CD14-positive monocyte (primary cell): ENCODE data around the gene PACSIN1. TPM values are rescaled to one million over a fixed set of nuclear protein-coding genes. Genes with fewer than 3 reads are reported as not detected.

Experiments
- DNase-seq, 3 donors: peaks; one replicate each; pipeline ENCODE4 v3.0.0-alpha.2; 2011 to 2022
- H2AFZ ChIP-seq: 2 replicates; pipeline ENCODE4 v1.6.0; 2012; ENCODE audit warnings: mild to moderate bottlenecking, low read depth, low read length, inconsistent platforms; ENCODE audit not compliant: insufficient read depth, poor library complexity, severe bottlenecking
- H3K27ac ChIP-seq, 2 donors: 1 replicate in 1 of 2; 2 replicates in 1 of 2; pipeline ENCODE4 v1.5.1; 2012 to 2013; ENCODE audit warnings: low read length in 2 of 2, control low read depth in 1 of 2, inconsistent platforms in 1 of 2, low read depth in 1 of 2, mild to moderate bottlenecking in 1 of 2
- H3K27me3 ChIP-seq, 2 donors: one replicate each; pipeline versions ENCODE4 v1.6.0 to v1.6.1; 2011 to 2013; ENCODE audit warnings: low read length in 2 of 2; ENCODE audit not compliant: control insufficient read depth in 2 of 2, insufficient read depth in 2 of 2
- H3K36me3 ChIP-seq, 2 donors: replicated peaks in 1 of 2; 1 replicate in 1 of 2; 2 replicates in 1 of 2; pipeline versions ENCODE4 v1.5.1 to v1.6.1; 2012 to 2013; ENCODE audit warnings: low read length in 2 of 2, control low read depth in 1 of 2, inconsistent platforms in 1 of 2, mild to moderate bottlenecking in 1 of 2; ENCODE audit not compliant: insufficient read depth in 2 of 2, control insufficient read depth in 1 of 2
- H3K4me1 ChIP-seq, 2 donors: 1 replicate in 1 of 2; 2 replicates in 1 of 2; pipeline versions ENCODE4 v1.5.1 to v1.6.1; 2012 to 2013; ENCODE audit warnings: low read length in 2 of 2, control low read depth in 1 of 2, inconsistent platforms in 1 of 2, mild to moderate bottlenecking in 1 of 2, moderate library complexity in 1 of 2; ENCODE audit not compliant: insufficient read depth in 2 of 2, control insufficient read depth in 1 of 2
- H3K4me2 ChIP-seq: replicated peaks from 2 replicates; pipeline ENCODE3; 2012; ENCODE audit warnings: low read length, moderate library complexity, mild to moderate bottlenecking; ENCODE audit not compliant: poor library complexity, severe bottlenecking; ENCODE audit errors: extremely low read depth
- H3K4me3 ChIP-seq, 3 experiments: fragments of 200-600 bp in 1 of 3; sonication (generic) in 1 of 3; replicated peaks in 1 of 3; 1 replicate in 2 of 3; 2 replicates in 1 of 3; pipeline ENCODE4 v1.5.1; 2011 to 2013; ENCODE audit warnings: low read length in 3 of 3, mild to moderate bottlenecking in 3 of 3, control low read depth in 2 of 3, low read depth in 2 of 3, inconsistent platforms in 1 of 3, moderate library complexity in 1 of 3
- H3K79me2 ChIP-seq: 2 replicates; pipeline ENCODE4 v1.6.0; 2012; ENCODE audit warnings: mild to moderate bottlenecking, control low read depth, inconsistent platforms, low read length, moderate library complexity; ENCODE audit not compliant: insufficient read depth
- H3K9ac ChIP-seq: 2 replicates; pipeline ENCODE4 v1.6.0; 2017; ENCODE audit warnings: low read length, mild to moderate bottlenecking; ENCODE audit not compliant: insufficient read depth, poor library complexity, severe bottlenecking
- H3K9me3 ChIP-seq, 2 donors: replicated peaks in 1 of 2; 1 replicate in 1 of 2; 2 replicates in 1 of 2; pipeline versions ENCODE4 v1.5.1 to v1.6.1; 2012 to 2013; ENCODE audit warnings: low read length in 2 of 2, control low read depth in 1 of 2; ENCODE audit not compliant: control insufficient read depth in 1 of 2, insufficient read depth in 1 of 2
- H4K20me1 ChIP-seq: 2 replicates; pipeline ENCODE4 v1.6.0; 2012; ENCODE audit warnings: mild to moderate bottlenecking, low read length, control low read depth, moderate library complexity; ENCODE audit not compliant: insufficient read depth
- H3K27ac Mint-ChIP-seq, 7 donors: one replicate each; pipeline ENCODE4 v1.8.0; 2020; ENCODE audit warnings: mild to moderate bottlenecking in 7 of 7, mixed read lengths in 7 of 7, moderate library complexity in 6 of 7, inconsistent platforms in 2 of 7
- H3K27me3 Mint-ChIP-seq, 3 donors: one replicate each; pipeline ENCODE4 v1.8.0; 2021 to 2022; ENCODE audit warnings: low read depth in 3 of 3, mild to moderate bottlenecking in 3 of 3, mixed read lengths in 3 of 3, moderate library complexity in 3 of 3, inconsistent platforms in 1 of 3
- H3K36me3 Mint-ChIP-seq, 2 donors: one replicate each; pipeline ENCODE4 v1.8.0; 2020; ENCODE audit warnings: mixed read lengths in 2 of 2, inconsistent platforms in 1 of 2, mild to moderate bottlenecking in 1 of 2
- H3K4me1 Mint-ChIP-seq: one replicate; pipeline ENCODE4 v1.8.0; 2020; ENCODE audit warnings: mild to moderate bottlenecking, mixed read lengths
- H3K4me3 Mint-ChIP-seq, 2 donors: one replicate each; pipeline ENCODE4 v1.8.0; 2020; ENCODE audit warnings: mild to moderate bottlenecking in 2 of 2, mixed read lengths in 2 of 2, moderate library complexity in 1 of 2
- H3K9me3 Mint-ChIP-seq, 7 donors: one replicate each; pipeline ENCODE4 v1.8.0; 2020 to 2022; ENCODE audit warnings: mixed read lengths in 7 of 7, mild to moderate bottlenecking in 6 of 7, moderate library complexity in 6 of 7, inconsistent platforms in 2 of 7
- WGBS: methylation state at CpG from one replicate; pipeline ENCODE4 v1.1.5; 2013; ENCODE audit warnings: missing lambda C conversion rate; ENCODE audit not compliant: insufficient coverage; 5-methylcytosine and 5-hydroxymethylcytosine counted together
- intact Hi-C, 2 donors: fragments of 100-400 bp; cut with micrococcal nuclease; formaldehyde crosslinking; loops; one replicate each; pipeline versions ENCODE4 v1.15.0 to v1.15.1; 2023
- polyA plus RNA-seq, 3 donors: library from polyadenylated mRNA; depleted of rRNA in 1 of 3; unstranded in 2 of 3; stranded (reverse) in 1 of 3; fragments of 300-500 nt in 2 of 3; fragments of >200 nt in 1 of 3; fragmentation: Illumina TruSeq in 2 of 3; gene quantifications; 1 replicate in 2 of 3; 2 replicates in 1 of 3; pipeline ENCODE4 v1.2.3, GENCODE V29; 2012 to 2021
- TF ChIP-seq, protein P1 (sequence below): fragments of 200-600 bp; IDR thresholded peaks from one replicate; pipeline ENCODE4 v1.8.0; 2022; ENCODE audit warnings: antibody characterized with exemption, mild to moderate bottlenecking

Gene PACSIN1
- polyA plus RNA-seq, 3 donors, result not detected

DNA sequence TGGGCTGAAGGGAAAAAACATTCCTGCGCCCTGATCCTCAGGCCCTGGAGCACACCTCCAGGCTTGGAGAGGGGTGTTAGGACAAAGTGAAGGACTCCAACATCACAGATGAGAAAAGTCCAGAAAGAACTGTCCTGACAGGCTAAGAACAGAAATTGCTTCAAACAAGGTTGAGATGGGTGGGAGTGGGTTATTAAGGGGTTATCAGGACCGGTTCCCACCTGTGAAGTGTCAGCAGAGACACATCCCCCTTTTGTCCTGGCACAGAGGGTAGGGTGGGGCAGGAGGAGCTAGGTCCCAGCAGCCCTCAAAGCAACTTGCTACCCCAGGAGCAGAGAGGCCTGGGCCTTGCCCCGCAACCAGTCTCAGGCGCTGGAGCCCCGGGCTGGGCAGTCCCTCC lies 86.7 kb downstream of the PACSIN1 start:
- no peaks in the 10 kb centered on the region for H3K36me3 Mint-ChIP-seq
- H3K27ac Mint-ChIP-seq, result no peak overlapping the region
- peaks cover 0 to 3% (median 0%) of the 10 kb centered on the region in 7 donors for H3K9me3 Mint-ChIP-seq
- peaks cover 3 to 8% (median 6%) of the 10 kb centered on the region in 3 donors for H3K27me3 Mint-ChIP-seq
- 100% methylated on average over 1 of the region's 5 CpGs for WGBS
- H3K4me3 ChIP-seq, result no peak overlapping the region
- no peaks in the 10 kb centered on the region for H3K79me2 ChIP-seq
- no peak overlapping the region for H3K4me3 Mint-ChIP-seq
- H3K27ac ChIP-seq, result no peak overlapping the region
- no peaks in the 10 kb centered on the region for H4K20me1 ChIP-seq
- DNase-seq, result no peak
- TF ChIP-seq, protein P1, sequence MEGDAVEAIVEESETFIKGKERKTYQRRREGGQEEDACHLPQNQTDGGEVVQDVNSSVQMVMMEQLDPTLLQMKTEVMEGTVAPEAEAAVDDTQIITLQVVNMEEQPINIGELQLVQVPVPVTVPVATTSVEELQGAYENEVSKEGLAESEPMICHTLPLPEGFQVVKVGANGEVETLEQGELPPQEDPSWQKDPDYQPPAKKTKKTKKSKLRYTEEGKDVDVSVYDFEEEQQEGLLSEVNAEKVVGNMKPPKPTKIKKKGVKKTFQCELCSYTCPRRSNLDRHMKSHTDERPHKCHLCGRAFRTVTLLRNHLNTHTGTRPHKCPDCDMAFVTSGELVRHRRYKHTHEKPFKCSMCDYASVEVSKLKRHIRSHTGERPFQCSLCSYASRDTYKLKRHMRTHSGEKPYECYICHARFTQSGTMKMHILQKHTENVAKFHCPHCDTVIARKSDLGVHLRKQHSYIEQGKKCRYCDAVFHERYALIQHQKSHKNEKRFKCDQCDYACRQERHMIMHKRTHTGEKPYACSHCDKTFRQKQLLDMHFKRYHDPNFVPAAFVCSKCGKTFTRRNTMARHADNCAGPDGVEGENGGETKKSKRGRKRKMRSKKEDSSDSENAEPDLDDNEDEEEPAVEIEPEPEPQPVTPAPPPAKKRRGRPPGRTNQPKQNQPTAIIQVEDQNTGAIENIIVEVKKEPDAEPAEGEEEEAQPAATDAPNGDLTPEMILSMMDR, result no peak
- H3K36me3 ChIP-seq, result no peaks in the 10 kb centered on the region
- intact Hi-C loops, result no loop called here
- no peak overlapping the region for H3K9ac ChIP-seq
- no peaks in the 10 kb centered on the region for H3K4me1 ChIP-seq
- no peak overlapping the region for H2AFZ ChIP-seq
- H3K4me1 Mint-ChIP-seq, result peaks cover 15% of the 10 kb centered on the region
- no peaks in the 10 kb centered on the region for H3K27me3 ChIP-seq
- no peaks in the 10 kb centered on the region for H3K9me3 ChIP-seq
- no peak overlapping the region for H3K4me2 ChIP-seq

DNA sequence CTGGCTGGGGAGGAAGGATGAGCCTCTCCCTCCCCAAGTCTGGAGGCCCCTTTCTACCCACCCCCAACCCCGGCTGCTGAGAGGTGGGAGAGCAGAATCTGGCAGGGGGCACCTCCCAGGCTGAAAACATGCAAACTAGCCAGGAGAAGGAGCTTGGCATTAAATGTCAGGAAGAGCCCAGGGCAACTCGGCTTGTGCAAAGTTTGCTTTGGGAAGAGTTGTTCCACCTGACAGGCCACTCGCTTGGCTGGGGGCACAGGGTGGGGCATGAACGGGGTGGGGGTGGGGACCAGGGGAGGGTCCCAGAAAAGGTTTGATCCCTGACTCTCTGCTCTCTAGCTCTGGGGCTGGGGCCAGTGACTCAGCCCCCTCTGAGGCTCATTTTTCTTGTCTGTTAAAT lies 87.3 kb downstream of the PACSIN1 start:
- H3K27ac ChIP-seq, result no peak overlapping the region
- Mint-ChIP-seq H3K27ac (no peak overlapping the region), H3K9me3 (peaks cover 0 to 5% (median 2%) of the 10 kb centered on the region in 7 donors), H3K36me3 (no peaks in the 10 kb centered on the region), H3K4me1 (peaks cover 15% of the 10 kb centered on the region), H3K4me3 (no peak overlapping the region), H3K27me3 (peaks cover 3 to 8% (median 6%) of the 10 kb centered on the region in 3 donors)
- intact Hi-C loops, result no loop called here
- no peaks in the 10 kb centered on the region for H4K20me1 ChIP-seq
- no peak overlapping the region for H2AFZ ChIP-seq
- H3K79me2 ChIP-seq, result no peaks in the 10 kb centered on the region
- H3K4me3 ChIP-seq, result no peak overlapping the region
- H3K27me3 ChIP-seq, result no peaks in the 10 kb centered on the region
- no peaks in the 10 kb centered on the region for H3K9me3 ChIP-seq
- H3K4me1 ChIP-seq, result no peaks in the 10 kb centered on the region
- TF ChIP-seq, protein P1, result no peak
- no peak for DNase-seq
- H3K36me3 ChIP-seq, result no peaks in the 10 kb centered on the region
- WGBS, result no CpG with 5 or more reads among the region's 4 CpGs
- no peak overlapping the region for H3K4me2 ChIP-seq
- no peak overlapping the region for H3K9ac ChIP-seq
